NCI-H345 (cell line): ENCODE data around the gene FAM107B.

ENCODE experiments used
- DNase-seq: peaks from one replicate; lab custom pipeline; 2025; lab: John Stamatoyannopoulos, UW

Gene FAM107B

DNA sequence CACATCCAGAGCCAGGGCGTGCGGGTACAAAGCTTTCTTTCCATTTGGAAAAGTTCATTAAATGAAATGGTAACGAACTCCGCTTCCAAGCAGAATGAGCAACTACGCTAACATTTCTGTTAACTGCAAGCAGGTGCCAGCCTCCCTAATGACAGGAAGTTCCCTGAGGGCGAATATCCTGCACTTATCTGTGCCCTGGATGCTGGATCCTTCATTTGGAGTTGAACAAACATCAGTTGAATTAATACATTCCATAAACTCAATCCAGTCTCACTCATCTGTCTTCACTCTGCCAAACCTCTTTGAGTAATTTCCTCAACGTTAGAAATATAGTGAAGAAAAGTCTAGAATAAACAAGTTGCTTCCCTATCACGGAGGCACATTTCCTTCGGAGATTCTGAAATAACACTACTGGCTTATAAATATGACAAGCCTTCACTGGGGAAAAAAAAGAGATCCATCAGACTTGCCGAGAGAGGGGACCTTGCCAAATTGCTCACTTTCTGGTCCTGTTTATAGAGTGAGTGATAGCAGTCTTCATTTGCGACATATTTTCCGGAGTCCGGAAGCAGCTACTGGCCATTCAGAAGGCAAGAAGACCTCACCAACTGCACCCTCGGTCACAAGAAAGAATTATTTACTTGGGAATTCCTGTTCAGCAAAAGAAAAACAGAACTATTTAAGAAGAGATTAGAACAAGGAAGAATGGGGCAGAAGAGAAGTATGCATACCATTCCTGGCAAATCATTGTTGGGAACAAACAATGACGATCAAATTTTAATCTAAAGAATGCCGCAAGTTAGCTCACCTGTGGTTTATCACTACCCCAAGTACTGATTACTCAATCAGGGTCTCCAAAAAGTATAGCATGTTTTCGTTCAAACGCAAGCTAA, 196.4 kb downstream of the FAM107B start:
- no peak for DNase-seq

DNA sequence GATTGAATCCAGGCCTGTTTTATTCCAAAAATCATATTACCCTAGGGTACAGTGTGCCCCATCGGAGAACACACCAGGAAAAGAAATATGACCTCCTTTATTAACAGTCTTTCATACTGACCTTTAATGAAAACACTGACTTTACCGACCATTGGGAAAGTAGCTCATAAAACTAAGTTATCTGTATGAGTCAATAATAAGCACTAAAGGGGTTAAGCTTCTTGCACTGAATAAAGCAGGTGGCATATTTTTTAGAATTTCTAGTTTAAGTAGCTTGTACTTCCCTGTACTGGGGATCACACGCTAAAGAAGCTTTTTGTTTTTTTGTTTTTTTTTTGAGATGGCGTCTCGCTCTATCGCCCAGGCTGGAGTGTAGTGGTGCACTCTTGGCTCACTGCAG, 199.8 kb downstream of the FAM107B start:
- no peak for DNase-seq

GRCh38 chr10:14574291-14574690, 200.4 kb downstream of the FAM107B start:
- no peak for DNase-seq

DNA sequence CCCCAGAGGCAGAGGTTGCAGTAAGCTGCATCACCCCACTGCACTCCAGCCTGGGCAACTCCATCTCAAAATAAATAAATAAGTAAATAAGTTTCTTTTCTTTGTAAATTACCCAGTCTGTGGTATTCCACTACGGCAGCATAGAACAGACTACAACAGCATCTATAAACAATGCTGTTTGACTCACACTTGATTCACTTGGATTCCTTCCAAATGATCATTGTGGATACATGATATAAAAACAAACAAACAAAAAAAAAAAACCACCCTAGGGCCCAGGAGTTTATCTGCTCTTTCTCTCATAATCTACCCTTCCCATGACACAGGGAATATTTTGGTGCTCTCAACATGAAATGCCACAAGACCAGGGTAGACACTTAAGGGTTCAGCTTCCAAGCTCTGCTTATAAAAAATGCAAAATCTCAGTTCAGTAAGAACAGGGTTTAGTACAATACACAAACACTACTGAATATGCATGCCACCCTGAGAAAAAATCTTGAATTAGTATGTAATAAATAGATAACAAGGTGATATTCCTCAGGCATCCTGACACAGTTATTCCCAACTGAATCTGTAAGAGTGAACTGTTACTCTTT, 200.9 kb downstream of the FAM107B start:
- no peak for DNase-seq

- DNase-seq = no peak
These were observed 201.9 kb downstream of the FAM107B start for GRCh38 chr10:14572811-14573210.

- no peak for DNase-seq
These were observed 202.7 kb downstream of the FAM107B start for GRCh38 chr10:14571866-14572507.

- DNase-seq = no peak
These were observed 203.9 kb downstream of the FAM107B start for GRCh38 chr10:14570800-14571199.

DNA sequence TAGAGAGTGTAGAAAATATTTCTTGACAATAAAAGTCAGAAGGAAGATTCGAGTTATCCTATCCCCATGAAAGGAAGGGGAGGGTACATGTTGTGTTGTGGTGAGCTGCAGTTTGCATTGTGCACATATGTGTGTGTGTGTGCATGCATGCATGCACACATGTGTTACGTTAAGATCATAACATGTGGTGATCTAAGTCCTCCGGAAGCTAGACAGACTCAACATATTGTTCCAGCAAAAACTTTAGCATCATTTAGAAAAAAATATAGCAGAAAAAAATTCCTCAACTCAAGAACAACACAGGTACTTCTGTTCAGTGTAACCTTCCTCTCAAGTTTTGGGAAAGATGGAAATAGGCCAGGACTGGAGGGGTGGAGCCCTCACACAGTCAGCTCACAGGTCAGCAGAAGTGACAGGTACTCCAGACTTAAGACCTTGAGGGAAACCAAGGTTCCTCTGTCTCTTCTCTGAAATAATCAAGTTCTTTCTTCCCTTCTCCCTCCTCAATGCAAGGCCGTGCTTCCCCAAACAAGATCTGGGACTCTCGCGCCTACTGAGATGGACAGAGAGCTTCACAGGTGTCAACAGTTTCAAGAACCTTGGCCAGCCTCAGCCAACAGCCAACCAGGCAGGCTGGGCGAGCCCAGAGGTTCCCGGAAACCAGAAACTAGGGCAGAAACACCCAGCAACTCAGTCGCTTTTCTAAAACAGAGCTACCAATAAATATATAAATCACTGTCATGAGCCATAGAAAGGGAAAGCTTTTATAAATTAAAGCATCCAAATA, 205.2 kb downstream of the FAM107B start:
- no peak for DNase-seq

DNA sequence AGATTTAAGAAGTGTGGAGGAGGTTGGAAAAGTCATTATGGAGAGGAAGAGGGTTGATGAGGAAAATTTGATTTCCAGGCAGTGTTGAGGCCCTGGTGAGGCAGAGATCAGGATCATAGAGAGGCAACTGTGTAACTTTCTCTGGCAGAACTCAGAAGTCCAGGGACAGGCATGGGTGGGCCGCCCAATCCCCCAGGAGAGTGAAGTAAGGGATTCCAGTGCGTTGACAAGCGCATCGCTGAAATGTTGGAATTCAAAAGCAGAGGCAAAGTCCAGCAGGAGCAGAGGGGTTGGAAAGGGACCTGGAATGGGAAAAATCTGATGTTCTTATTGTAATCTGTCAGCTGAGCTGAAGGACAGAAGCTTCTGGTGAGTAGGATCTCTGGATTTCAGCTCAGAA, 207.3 kb downstream of the FAM107B start:
- no peak for DNase-seq

DNA sequence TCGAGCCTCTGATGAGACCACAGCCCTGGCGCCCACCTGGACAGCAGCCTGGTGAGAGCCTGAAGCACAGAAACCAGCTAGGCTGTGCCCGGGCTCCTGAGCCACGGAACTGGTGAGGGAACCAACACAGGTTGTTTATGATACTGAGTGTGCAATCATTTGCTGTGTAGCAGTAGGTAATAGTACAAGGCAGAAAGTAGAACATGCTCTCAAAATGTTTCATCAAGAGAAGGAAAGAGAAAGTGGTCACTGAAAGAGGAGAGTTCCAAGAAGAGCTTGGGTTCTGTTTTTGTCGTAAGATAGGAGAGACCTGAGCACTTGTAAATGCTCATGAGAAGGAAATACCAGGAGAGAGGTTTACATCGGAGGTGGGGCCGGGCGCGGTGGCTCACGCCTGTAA, 208.2 kb downstream of the FAM107B start:
- no peak for DNase-seq

- no peak for DNase-seq
These were observed 209.5 kb downstream of the FAM107B start for GRCh38 chr10:14565199-14565598.

DNA sequence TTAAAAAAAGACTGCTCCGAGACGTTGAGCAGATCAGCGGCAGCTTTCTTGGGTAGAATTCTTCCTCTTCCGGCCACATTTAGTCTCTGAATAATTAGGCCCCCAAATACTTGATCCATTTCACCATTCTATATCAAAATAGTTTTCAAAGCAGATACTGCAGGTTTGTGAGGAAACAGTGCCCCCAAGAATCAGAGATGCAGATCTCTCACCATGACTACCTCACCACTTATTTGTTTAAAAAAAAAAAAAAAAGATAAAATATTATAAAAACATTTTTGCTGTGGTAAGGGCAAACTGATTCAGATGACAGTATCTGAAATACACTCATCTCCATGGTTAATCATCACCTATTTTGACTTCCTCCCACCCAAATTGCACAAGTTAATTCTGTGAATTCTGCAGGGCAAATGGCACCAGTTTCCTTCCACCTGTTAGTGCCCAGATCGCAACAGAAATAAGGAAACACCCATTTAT, 210.4 kb downstream of the FAM107B start:
- no peak for DNase-seq

GRCh38 chr10:14563359-14563940, 211.2 kb downstream of the FAM107B start:
- no peak for DNase-seq

GRCh38 chr10:14563076-14563336, 211.7 kb downstream of the FAM107B start:
- DNase-seq = no peak

GRCh38 chr10:14562218-14563075, 212.2 kb downstream of the FAM107B start:
- DNase-seq = no peak

GRCh38 chr10:14560791-14561765, 213.6 kb downstream of the FAM107B start:
- no peak for DNase-seq

DNA sequence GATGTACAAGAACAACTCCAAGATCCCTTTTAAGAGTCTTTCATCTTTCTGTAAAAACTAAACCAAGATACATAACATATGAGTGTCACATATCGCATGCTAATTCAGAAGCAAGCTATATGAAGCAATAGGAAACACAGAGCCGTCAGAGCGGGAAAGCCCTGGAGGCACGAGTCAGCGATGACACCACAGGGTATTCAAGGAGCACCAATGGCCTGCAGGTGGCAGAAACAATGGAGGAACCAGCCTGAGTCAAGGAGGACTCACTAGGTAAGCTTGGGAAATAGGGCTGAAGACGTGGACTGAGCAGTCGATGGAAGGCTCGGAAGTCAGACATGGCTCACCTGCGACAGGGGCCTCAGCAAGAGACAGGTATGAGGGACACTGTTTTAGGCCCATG, 214.4 kb downstream of the FAM107B start:
- peak; percentile 8 for DNase-seq

DNA sequence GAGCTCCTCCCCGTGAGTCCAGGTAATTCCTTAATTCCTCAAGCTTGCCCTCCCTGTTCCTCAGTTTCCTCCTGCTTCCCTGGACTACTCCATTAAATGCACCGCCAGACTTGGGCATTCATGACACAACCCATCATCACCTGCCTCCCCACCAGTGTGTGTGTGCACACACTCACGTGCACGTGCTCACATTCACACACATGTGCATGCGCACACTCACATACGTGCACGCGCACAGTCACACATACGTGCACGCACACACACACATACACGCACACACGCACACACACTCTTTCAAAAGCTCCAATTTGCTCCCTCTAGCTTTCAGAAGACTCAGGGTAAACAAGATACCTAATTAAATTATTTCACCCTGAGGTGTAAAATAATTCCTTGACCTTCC, 216.7 kb downstream of the FAM107B start:
- no peak for DNase-seq

- DNase-seq = no peak
These were observed 217.1 kb downstream of the FAM107B start for GRCh38 chr10:14557567-14557966.
